ENCODE measurements around the gene MYLIP. TPM values are rescaled to one million over a fixed set of nuclear protein-coding genes. Genes with fewer than 3 reads are reported as not detected.
A peak's percentile ranks its signal among the peaks of the same experiment; 100 is the strongest.

MYLIP gene
- total and polyA plus RNA-seq, 2 donors from 2014 or later, result 27.1 to 52.8 TPM

DNA sequence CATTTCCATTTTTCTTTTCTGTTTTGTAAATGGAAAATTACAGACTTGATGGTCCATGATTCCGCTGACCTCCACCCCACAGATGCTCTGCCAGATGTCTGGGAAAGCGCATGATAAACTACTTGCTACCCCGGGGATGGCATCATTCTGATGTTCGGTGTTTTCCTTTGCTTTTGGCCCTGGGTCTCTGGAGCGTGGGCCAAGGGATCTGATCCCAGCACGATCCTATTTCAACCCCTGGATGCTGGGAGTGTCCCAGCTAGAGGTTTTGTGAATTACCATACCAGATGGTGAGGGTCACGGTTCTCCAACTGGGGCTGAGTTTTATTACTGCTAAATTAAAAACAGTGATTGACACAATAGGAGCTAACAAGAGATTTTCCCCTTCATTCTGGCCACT is 25.2 kb upstream of the MYLIP start:
- H3K4me1 ChIP-seq (ENCODE audit: control insufficient read depth in 2 of 3, insufficient read depth in 2 of 3, low read depth in 1 of 3, low read length in 3 of 3), result peaks cover 0 to 2% (median 0%) of the 10 kb centered on the region in 3 donors
- no peaks in the 10 kb centered on the region for H3K36me3 ChIP-seq (ENCODE audit: control insufficient read depth in 2 of 3, insufficient read depth in 3 of 3, low read length in 3 of 3)
- DNase-seq (peak in 4 of 5 donors; percentile 55 to 83 (median 76)), FAIRE-seq (no peak)
- no peak overlapping the region for H3K27ac ChIP-seq (ENCODE audit: low read depth in 2 of 2, low read length in 2 of 2)
- TF ChIP-seq, protein P1, sequence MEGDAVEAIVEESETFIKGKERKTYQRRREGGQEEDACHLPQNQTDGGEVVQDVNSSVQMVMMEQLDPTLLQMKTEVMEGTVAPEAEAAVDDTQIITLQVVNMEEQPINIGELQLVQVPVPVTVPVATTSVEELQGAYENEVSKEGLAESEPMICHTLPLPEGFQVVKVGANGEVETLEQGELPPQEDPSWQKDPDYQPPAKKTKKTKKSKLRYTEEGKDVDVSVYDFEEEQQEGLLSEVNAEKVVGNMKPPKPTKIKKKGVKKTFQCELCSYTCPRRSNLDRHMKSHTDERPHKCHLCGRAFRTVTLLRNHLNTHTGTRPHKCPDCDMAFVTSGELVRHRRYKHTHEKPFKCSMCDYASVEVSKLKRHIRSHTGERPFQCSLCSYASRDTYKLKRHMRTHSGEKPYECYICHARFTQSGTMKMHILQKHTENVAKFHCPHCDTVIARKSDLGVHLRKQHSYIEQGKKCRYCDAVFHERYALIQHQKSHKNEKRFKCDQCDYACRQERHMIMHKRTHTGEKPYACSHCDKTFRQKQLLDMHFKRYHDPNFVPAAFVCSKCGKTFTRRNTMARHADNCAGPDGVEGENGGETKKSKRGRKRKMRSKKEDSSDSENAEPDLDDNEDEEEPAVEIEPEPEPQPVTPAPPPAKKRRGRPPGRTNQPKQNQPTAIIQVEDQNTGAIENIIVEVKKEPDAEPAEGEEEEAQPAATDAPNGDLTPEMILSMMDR (IDR thresholded peaks at IDR 0.05; ENCODE audit: borderline replicate concordance, extremely low read depth, insufficient read depth), result no peak
- no peaks in the 10 kb centered on the region for H3K9me3 ChIP-seq (ENCODE audit: control insufficient read depth in 2 of 3, insufficient read depth in 1 of 3, low read length in 3 of 3)
- intact Hi-C loops (cut with DNase I), result no loop called here
- H3K27me3 ChIP-seq (ENCODE audit: control insufficient read depth, insufficient read depth, low read length), result no peaks in the 10 kb centered on the region
- H3K9ac ChIP-seq (ENCODE audit: low read length in 3 of 3), result no peak overlapping the region
- no peak overlapping the region for H3K4me3 ChIP-seq (ENCODE audit: low read length in 3 of 3)

DNA sequence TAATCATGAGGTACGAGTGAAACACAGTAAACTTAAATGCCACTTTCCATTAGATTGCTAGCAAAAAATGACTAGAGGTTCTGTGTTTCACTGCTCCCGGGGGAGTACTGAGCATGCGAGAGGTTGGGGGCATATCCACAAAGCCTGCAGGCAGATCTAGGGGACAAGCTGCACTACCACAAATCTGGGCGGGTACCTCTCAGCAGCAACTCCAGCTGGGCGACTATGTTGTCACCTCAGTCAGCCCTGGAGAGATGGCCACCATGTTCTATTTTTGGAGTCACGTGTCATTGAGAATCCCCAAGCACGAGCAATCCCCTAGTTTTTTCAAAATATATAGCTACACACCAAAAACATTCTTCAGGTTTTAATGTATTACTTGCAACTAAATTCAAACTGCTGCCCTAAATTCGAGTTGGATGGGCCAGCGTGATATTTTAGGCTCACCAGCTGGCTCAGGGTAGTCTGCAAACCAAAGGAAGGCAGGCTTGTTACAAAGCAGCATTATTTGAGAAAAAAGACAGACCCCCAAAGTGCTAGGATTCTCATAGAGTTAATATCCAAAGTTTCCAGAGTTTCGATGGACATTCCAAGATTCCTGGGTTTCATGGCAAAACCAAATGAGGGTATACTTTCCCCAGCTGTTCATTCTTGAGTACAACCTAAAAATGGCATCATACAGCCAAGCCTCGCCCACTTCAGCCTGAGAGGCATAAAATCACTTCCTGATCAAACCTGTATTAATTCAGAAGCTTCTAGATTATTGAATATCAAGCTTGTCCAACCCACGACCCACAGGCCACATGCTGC is 24.1 kb upstream of the MYLIP start:
- intact Hi-C loops (cut with DNase I), result no loop called here
- no peaks in the 10 kb centered on the region for H3K27me3 ChIP-seq (ENCODE audit: control insufficient read depth, insufficient read depth, low read length)
- H3K9me3 ChIP-seq (ENCODE audit: control insufficient read depth in 2 of 3, insufficient read depth in 1 of 3, low read length in 3 of 3), result no peaks in the 10 kb centered on the region
- H3K9ac ChIP-seq (ENCODE audit: low read length in 3 of 3), result no peak overlapping the region
- no peak overlapping the region for H3K27ac ChIP-seq (ENCODE audit: low read depth in 2 of 2, low read length in 2 of 2)
- no peak overlapping the region for H3K4me3 ChIP-seq (ENCODE audit: low read length in 3 of 3)
- TF ChIP-seq, protein P1 (IDR thresholded peaks at IDR 0.05; ENCODE audit: borderline replicate concordance, extremely low read depth, insufficient read depth), result no peak
- FAIRE-seq (no peak), DNase-seq (no peak)
- no peaks in the 10 kb centered on the region for H3K36me3 ChIP-seq (ENCODE audit: control insufficient read depth in 2 of 3, insufficient read depth in 3 of 3, low read length in 3 of 3)
- peaks cover 0 to 8% (median 7%) of the 10 kb centered on the region in 3 donors for H3K4me1 ChIP-seq (ENCODE audit: control insufficient read depth in 2 of 3, insufficient read depth in 2 of 3, low read depth in 1 of 3, low read length in 3 of 3)

DNA sequence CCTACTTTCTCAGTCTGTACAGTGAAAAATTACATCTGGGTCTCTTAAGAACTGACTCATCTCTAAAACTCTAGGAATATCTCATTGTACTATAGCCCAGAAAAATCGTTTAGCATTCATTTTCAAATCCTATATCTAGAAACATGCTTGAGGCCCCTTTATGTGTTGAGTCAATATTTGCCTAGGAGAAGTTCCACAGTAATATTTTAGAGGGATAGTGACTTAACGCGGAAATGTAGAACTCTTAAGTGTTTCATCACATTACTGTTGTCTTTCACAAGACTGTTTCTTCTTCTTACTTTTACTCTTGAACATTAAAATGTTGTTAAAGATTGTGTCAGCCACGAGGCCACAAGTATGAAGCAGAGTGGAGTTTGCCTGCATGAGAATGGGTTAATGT is 23.0 kb upstream of the MYLIP start:
- no peak for DNase-seq
- H3K9me3 ChIP-seq (ENCODE audit: control insufficient read depth in 2 of 3, insufficient read depth in 1 of 3, low read length in 3 of 3), result no peaks in the 10 kb centered on the region
- no peaks in the 10 kb centered on the region for H3K36me3 ChIP-seq (ENCODE audit: control insufficient read depth in 2 of 3, insufficient read depth in 3 of 3, low read length in 3 of 3)
- H3K27me3 ChIP-seq (ENCODE audit: control insufficient read depth, insufficient read depth, low read length), result no peaks in the 10 kb centered on the region
- intact Hi-C loops (cut with DNase I), result no loop called here
- H3K4me1 ChIP-seq (ENCODE audit: control insufficient read depth in 2 of 3, insufficient read depth in 2 of 3, low read depth in 1 of 3, low read length in 3 of 3), result peaks cover 0 to 11% (median 8%) of the 10 kb centered on the region in 3 donors
- H3K27ac ChIP-seq (ENCODE audit: low read depth in 2 of 2, low read length in 2 of 2), result no peak overlapping the region
- TF ChIP-seq, protein P1 (IDR thresholded peaks at IDR 0.05; ENCODE audit: borderline replicate concordance, extremely low read depth, insufficient read depth), result no peak
- no peak overlapping the region for H3K9ac ChIP-seq (ENCODE audit: low read length in 3 of 3)
- no peak overlapping the region for H3K4me3 ChIP-seq (ENCODE audit: low read length in 3 of 3)
- FAIRE-seq, result no peak

Data from kidney (tissue), 14 donors.